ENCODE results near the gene FAM3D.

The FAM3D gene

DNA sequence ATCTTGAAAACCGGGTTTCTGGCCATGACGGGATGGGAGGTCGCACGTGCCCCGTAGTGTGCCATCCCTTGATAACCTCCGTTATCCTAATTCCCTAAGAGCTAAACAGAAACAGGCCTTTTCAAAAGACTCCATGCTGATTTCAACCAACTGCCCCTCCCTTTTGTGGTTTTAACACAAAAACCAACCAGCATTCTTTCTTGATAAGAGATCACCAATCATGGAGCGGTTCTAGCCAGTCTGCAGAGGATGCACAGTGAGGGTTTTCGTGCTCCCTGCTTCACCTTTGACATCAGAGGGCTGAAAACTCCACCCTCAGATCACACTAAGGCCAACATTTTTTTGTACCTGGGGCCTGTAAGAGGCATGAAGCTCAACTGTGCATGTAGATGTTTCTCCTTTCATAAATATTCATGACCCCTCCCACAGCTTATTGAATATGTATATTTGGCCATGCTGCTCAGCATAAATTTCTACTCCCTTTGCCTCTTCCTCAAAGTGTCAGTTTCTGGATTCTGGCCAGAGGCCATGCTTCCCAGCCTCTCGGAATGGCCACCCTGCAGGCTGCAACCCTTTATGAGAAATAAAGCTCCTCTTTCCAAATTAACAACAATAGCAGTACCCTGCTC is 41.3 kb downstream of the FAM3D start:
- no peak for DNase-seq

- DNase-seq: no peak
Observed at GRCh38 chr3:58624550-58624949, 42.0 kb downstream of the FAM3D start.

- DNase-seq: no peak
Observed at GRCh38 chr3:58623961-58624360, 42.6 kb downstream of the FAM3D start.

DNA sequence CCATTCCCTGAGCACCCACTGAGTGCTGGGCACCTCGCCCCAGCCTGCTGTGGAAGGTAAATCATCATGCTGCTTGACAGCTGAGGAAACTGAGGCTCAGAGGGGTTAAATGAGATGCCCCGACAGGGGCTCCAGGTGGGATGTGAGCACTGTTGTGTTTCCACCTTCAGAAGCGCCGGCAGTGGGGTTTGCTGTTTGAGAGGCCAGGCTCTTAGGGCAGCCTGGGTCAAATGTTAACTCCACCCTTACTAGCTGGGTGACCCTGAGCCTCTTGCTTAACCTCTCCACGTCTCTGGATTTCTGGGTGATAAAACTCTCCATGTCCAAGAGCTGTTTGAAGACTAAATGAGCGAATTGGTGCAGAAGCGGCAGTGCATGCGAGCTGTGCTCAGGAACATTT is 43.1 kb downstream of the FAM3D start:
- DNase-seq: no peak

DNA sequence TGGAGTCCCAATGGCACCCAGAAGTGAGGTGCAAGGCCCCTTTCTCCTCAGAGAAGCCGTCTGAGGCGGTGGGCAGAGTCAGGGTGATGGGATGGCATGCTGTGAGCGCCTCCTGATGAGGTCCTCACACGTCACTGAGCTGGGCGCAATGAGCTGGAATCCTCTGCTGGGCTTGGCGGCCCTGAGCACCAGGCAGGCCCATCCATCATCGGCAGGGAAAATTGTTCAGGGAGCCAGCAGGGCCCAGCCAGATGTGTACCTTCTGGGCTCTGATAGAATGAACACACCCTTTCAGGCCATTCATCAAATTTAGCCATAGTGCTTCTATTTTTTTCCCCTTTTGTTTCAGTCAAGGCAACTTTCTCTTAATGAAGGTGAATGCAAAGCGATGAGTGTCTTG is 43.7 kb downstream of the FAM3D start:
- no peak for DNase-seq

GRCh38 chr3:58622436-58622835 is 44.1 kb downstream of the FAM3D start:
- no peak for DNase-seq

DNA sequence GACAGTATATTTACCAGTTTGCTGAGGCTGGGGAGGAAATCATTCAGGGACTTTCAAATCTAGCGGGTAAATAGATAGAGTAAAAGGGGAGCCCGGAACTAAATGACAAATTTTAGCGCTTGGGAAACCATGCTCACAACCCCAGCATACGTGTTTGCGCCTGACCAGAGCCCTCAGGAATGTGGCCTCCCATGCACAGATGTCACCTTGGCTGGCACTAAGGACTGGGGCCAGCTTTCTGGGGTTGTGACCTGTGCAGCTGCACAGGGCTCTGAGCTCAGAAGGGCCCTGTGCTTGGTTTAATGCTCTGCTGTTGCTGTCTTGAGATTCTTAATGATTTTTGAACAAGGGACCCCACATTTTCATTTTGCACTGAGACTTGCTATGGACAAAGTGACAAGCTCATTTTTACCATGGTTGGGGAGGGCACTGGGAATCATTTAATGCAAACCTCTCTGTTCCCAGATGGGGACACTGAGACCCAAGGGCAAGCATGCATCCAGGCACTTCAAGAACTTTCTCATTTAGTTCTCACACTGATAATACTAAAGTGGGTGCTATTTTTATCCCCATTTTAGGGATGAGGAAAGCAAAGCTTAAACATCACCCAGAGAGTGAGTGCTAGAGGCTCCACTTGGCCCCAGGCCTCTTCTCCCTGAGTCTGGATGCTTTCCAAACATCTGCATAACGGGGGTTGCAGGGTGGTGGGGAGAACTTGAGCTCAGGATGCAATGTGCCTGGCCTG is 45.3 kb downstream of the FAM3D start:
- no peak for DNase-seq

DNA sequence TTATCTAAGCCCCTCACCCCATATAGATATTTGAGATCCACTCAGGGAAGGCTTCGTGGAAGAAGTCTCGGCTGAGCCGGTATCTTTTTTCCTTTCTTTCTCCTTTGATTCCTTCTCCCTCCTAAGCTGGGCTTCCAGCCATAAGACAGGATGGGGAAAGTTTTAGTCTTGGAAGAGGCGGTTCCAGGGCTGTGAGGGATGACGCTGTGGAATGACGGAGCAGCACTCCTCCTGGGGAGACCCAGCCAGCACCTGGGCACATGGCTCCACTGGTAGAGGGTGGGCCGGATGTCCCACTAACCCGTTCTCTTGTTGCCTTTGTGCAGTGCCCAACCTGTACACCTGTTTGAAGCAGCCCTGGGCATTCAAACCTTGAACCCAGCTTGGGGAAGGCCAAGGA is 46.2 kb downstream of the FAM3D start:
- DNase-seq: no peak

DNA sequence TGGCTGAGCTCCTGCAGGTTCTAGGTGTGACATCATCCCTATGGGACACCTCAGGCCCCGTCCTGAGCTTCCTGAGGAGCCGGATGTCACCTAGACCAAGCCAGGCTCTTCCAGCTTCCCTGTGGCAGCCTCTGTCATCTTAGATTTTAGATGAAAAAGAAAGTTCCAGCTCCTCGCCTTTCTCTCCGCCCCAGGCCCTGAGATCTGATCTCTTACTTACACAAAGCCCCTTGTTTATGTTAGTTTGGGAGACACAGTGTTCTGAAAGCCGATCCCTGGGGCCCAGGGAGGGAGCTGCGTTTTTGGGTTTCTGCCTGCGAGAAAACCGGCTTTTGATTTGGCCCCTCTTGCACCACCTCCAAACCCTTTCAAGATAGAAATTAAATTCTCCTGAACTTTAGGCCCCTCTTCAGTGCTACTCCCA is 49.2 kb downstream of the FAM3D start:
- DNase-seq: no peak

DNA sequence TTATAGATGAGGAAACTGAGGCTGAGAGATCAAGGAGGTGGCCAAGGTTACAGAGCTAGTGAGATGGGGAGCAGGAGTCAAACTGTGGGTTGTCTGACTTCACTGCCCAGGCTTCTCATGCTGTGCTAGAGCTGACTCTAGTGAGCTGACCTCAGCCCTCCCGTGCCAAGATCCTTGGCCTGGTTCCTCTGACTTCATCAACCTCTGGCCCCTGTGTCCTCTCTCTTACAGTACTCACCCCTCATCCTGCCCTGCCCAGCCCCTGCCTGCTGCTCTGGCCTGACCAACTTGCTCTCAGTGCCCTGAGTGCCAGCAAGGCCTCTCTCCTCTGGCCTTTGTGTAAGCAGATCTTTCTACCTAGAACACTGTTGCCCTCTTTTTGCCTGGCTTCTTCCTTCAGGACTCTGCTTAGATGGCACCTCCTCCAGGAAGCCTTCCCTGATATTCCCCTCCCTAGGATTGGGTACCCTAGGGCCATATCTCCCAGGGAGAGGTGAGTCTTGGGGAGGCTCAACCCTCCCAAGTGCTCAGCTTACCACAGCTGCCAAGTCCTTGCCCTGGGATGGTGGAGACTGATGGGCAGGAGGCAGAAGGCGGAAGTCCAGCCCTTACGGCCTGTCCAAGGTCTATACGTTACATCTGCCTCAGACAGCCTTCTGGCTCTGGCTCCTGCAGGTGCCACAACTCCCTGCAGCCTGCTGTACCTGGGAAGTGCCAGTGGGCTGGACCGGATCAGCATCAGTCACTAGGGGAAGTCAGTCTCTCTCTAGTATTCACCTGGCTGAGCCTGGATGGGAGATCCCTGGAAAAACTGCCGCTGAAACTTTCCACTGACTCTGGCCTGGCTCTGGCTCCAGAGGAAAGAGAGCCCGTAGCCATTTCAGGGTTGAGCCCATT is 53.1 kb downstream of the FAM3D start:
- DNase-seq: no peak

GRCh38 chr3:58612830-58613229 is 53.7 kb downstream of the FAM3D start:
- no peak for DNase-seq

DNA sequence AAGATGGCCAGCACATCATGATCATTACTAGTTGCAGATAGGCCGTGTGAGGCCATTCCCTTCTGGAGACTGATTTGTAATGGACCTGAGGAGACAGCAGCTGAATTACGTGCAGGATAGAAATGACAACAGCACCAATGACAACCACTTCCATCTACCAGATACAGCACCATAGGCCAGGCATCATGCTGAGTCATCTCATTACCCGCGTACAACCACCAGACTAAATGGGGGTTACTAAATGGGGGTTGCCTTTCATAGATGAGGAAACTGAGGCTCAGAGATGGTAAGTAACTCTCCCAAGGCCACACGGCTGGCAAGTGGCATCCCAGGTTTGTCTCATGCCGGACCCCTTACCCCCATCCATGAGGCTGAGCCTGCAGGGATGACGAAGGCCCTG is 56.6 kb downstream of the FAM3D start:
- no peak for DNase-seq

DNA sequence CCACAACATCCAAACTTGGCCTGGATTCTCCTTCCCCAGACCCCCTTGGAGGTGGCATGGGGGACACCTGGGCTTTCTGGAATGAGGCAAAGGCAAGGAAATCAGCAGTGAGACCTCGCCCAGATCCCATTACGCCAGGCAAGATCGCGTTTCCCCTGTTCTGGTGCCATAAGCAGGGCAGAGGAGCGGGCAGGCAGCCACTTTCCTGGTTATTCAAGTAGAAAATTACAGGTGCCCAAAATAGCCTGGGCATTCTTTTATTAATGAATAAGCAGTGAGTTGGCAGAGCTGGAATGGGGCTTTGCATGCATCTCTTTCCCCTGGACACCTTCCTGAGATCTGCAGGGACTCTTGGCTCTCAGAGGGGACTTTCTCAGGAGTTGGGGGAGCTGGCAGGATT is 57.9 kb downstream of the FAM3D start:
- DNase-seq: no peak

DNA sequence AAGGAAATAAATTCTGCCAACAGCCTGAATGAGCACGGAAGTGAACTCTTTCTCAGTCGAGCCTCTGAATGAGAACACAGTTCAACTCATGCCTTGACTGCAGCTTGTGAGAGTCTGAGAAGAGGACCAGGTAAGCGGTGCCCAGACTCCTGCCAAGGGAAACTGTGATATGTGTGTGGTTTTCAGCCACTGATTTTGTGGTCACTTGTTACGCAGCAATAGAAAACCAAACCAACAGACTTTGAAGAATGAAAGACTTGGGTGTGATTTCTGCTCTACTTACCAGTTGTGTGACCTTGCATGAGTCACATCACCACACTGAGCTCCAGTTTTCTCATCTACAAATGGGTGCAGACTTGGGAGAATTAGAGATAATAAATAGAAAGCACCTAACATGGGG is 58.8 kb downstream of the FAM3D start:
- DNase-seq: no peak

DNA sequence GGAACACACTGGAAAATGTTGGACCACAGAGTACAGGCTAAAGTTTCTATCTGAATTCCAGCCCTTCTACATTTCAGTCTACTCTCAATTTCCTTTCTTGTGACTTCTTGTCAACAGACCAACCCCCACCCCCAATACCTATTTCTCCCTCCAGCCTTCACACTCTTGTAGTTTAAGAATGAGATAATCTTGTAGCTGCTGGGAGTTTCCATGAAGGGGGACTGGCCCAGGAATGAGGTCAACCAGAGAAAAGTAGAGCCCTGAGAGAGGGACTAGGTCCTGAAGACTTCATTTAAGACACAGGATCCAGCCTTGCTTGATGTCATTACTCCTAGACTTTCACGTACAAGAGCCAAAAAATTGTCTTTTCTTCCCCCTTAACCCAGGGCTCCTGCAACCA is 59.9 kb downstream of the FAM3D start:
- no peak for DNase-seq

GRCh38 chr3:58604031-58604430 is 62.5 kb downstream of the FAM3D start:
- DNase-seq: no peak

DNA sequence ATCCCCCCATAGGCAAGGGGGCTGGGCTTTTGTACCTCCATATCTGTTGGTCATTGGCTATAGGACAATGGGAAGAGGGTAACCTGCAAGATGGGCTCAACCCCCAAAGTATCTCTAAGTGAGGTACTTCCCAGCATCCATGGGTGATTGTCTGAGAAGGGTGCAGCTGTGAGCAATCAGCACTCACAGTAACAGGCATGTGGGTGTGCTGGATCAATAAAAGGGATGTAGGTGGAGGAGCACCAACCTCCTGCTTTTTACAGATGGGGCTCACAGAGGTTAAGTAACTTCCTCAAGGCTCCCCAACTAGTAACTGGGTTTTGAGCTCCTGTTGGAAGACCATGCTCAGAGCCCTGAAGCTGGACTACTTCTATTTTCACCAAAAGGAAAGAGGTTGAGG is 63.0 kb downstream of the FAM3D start:
- no peak for DNase-seq

GRCh38 chr3:58597770-58598310 is 68.7 kb downstream of the FAM3D start:
- no peak for DNase-seq

DNA sequence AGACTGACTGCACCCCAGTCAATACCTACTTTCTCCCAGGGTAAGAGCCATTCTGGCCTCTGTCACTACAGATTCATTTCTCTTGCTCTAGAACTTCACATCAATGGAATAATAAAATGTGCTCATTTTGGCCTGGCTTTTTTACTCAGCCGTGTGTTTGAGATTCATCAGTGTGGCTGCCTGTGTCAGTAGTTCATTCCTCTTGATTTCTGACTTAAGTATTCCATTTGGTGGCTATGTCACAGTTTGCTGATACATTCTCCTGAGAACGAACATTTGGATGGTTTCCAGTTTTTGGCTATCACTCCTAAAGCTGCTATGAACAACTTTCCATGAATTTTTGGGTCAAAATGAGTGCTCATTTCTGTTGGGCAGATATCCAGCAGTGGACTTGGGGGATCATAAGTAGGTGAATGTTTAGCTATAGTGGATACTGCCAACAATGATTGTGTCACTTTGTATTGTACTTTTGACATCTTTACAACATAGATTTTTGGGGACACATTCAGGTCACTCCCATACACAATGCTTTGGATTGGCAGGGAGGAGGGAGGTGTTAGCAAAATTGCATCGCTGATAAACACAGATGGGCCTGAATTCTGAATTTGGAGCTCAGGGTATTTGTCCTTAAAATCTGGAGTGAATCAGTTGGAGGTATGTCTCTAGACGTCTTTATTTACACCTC is 69.6 kb downstream of the FAM3D start:
- no peak for DNase-seq

- DNase-seq: no peak
Observed at GRCh38 chr3:58594117-58594516, 72.5 kb downstream of the FAM3D start.

GRCh38 chr3:58591517-58592510 is 74.8 kb downstream of the FAM3D start:
- no peak for DNase-seq

Data from activated CD4-positive, alpha-beta T cell treated with anti-CD3 and anti-CD28 coated beads, Interleukin-2, amount 50 U/mL, for 1 hour (primary cell).